Ovary (tissue), 3 donors: ENCODE results near the gene PLPPR3.

Source experiments
- EP300 ChIP-seq: sonication (generic); formaldehyde crosslinking; IDR thresholded peaks from one replicate; pipeline ENCODE4 v1.6.1; 2017; ENCODE audit warnings: antibody characterized with exemption
- POLR2A ChIP-seq: fragments of 450-650 bp; IDR thresholded peaks from one replicate; pipeline ENCODE4 v1.6.1; 2017; ENCODE audit warnings: antibody characterized with exemption, mild to moderate bottlenecking, moderate library complexity
- TF ChIP-seq, protein P1 (sequence below), 3 donors: fragments of 450-650 bp in 2 of 3; fragments of 200-600 bp in 1 of 3; IDR thresholded peaks; one replicate each; pipeline versions ENCODE4 v1.5.1 to v1.8.0; 2016 to 2022; ENCODE audit warnings: antibody characterized with exemption in 3 of 3, mild to moderate bottlenecking in 1 of 3
- donor health status: DM: no; HTN: no; CAD: no.

DNA sequence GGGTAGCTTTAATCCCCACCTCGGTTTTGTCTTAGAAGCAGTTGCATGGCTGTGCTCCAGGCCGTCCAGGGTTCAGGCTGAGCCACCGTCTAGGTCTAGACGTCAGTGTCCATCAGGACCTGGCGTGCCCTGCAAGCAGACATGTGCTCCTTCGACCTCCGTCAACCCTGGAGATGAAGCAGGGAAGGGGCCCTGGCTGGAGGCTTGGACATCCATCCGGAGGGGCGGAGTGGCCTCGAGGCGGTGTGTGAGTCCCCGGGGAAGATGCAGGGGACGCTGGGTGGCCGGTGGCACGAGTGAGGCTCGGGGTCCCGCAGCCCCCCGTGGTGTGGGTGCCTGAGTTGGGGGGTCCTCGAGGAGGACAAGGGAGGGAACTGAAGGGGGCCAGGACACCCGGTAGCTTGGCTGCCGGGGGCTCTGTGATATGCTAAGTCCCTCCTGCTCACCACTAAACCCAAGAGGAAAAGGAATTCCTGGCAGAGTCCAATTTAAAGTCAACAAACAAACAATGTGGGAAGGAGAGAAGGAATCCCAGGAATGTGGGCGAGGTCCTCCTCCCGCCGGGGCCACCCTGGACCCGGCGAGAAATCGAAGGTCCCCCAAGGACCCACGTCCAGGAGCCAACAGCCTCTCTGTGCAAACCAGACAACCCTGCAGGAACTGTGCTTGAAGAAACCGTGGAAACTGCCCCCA, 39.4 kb downstream of the PLPPR3 start:
- TF ChIP-seq, protein P1, sequence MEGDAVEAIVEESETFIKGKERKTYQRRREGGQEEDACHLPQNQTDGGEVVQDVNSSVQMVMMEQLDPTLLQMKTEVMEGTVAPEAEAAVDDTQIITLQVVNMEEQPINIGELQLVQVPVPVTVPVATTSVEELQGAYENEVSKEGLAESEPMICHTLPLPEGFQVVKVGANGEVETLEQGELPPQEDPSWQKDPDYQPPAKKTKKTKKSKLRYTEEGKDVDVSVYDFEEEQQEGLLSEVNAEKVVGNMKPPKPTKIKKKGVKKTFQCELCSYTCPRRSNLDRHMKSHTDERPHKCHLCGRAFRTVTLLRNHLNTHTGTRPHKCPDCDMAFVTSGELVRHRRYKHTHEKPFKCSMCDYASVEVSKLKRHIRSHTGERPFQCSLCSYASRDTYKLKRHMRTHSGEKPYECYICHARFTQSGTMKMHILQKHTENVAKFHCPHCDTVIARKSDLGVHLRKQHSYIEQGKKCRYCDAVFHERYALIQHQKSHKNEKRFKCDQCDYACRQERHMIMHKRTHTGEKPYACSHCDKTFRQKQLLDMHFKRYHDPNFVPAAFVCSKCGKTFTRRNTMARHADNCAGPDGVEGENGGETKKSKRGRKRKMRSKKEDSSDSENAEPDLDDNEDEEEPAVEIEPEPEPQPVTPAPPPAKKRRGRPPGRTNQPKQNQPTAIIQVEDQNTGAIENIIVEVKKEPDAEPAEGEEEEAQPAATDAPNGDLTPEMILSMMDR (IDR thresholded peaks at IDR 0.05), result no peak
- TF ChIP-seq POLR2A, result no peak
- no peak for TF ChIP-seq EP300
